ENCODE measurements around the gene EED. TPM values are rescaled to one million over a fixed set of nuclear protein-coding genes. Genes with fewer than 3 reads are reported as not detected.
A peak's percentile ranks its signal among the peaks of the same experiment; 100 is the strongest.

The EED gene
- total RNA-seq, 2 experiments from 2014 or later, result 90.3 to 127 TPM

GRCh38 chr11:86247608-86248007, 3.1 kb downstream of the EED start:
- peak overlapping the region; percentile 80 for H3K27ac Mint-ChIP-seq
- POLR2A ChIA-PET, result interaction anchor here (0.8 kb wide), 1 partner anchor 55 kb away, joined by 3 read pairs; the partner anchor contains the start of gene HIKESHI

GRCh38 chr11:86248609-86249008, 4.1 kb downstream of the EED start:
- H3K9me3 Mint-ChIP-seq (ENCODE audit: low read depth), result no peaks in the 10 kb centered on the region
- H3K4me1 Mint-ChIP-seq, result peaks cover 53% of the 10 kb centered on the region
- H3K27ac Mint-ChIP-seq, result peak overlapping the region; percentile 80
- intact Hi-C loops (cut with DNase I, micrococcal nuclease), result loop anchor here in 1 of 2 experiments (2.0 to 10.0 kb wide), 2 partner anchors 44 to 584 kb away; partner anchors contain the start of gene CREBZF
- H3K27me3 Mint-ChIP-seq, result no peaks in the 10 kb centered on the region
- H3K4me3 Mint-ChIP-seq, result no peak overlapping the region
- ChIA-PET POLR2A (interaction anchor here (1.0 to 1.1 kb wide), 2 partner anchors 13 to 205 kb away, joined by 3 to 4 read pairs; no protein-coding TSS in a partner anchor), CTCF (interaction anchor here (1.4 to 1.6 kb wide), 2 partner anchors 54 to 207 kb away, joined by 4 to 5 read pairs; no protein-coding TSS in a partner anchor)
- no peak for ATAC-seq
- DNase-seq, result peak; percentile 63
- H3K36me3 Mint-ChIP-seq (ENCODE audit: low read depth), result peaks cover 55% of the 10 kb centered on the region

More at GRCh38 chr11:86247608-86248007, 3.1 kb downstream of the EED start:
- no peak for ATAC-seq
- intact Hi-C loops (cut with DNase I, micrococcal nuclease), result loop anchor here in 1 of 2 experiments (2.0 to 10.0 kb wide), 2 partner anchors 45 to 583 kb away; partner anchors contain the start of gene CREBZF
- no peaks in the 10 kb centered on the region for H3K27me3 Mint-ChIP-seq
- H3K36me3 Mint-ChIP-seq (ENCODE audit: low read depth), result peaks cover 49% of the 10 kb centered on the region
- CTCF ChIA-PET, result interaction anchor here (1.6 kb wide), 1 partner anchor 206 kb away, joined by 4 read pairs; no protein-coding TSS in a partner anchor
- DNase-seq, result no peak
- peaks cover 48% of the 10 kb centered on the region for H3K4me1 Mint-ChIP-seq
- H3K9me3 Mint-ChIP-seq (ENCODE audit: low read depth), result no peaks in the 10 kb centered on the region
- H3K4me3 Mint-ChIP-seq, result no peak overlapping the region

- ChIA-PET CTCF (interaction anchor here (0.7 to 1.6 kb wide), 6 partner anchors 13 to 219 kb away, joined by 3 to 5 read pairs (median 4); no protein-coding TSS in a partner anchor), POLR2A (interaction anchor here (0.6 to 1.1 kb wide), 3 partner anchors 12 to 205 kb away, joined by 3 to 4 read pairs (median 3); no protein-coding TSS in a partner anchor)
- Mint-ChIP-seq H3K27ac (peak overlapping the region; percentile 63), H3K4me1 (peaks cover 55% of the 10 kb centered on the region), H3K4me3 (no peak overlapping the region), H3K27me3 (no peaks in the 10 kb centered on the region), H3K36me3 (ENCODE audit: low read depth) (peaks cover 57% of the 10 kb centered on the region), H3K9me3 (ENCODE audit: low read depth) (no peaks in the 10 kb centered on the region)
- intact Hi-C loops (cut with DNase I, micrococcal nuclease), result loop anchor here in 1 of 2 experiments (2.0 to 10.0 kb wide), 2 partner anchors 43 to 585 kb away; partner anchors contain the start of gene CREBZF
- no peak for ATAC-seq
- DNase-seq, result no peak
These were observed 5.0 kb downstream of the EED start for GRCh38 chr11:86249307-86250098.

- POLR2A ChIA-PET, result interaction anchor here (1.0 to 1.2 kb wide), 2 partner anchors 9 to 11 kb away, joined by 3 to 4 read pairs; no protein-coding TSS in a partner anchor
- DNase-seq, result no peak
- Mint-ChIP-seq H3K27ac (peak overlapping the region; percentile 81), H3K36me3 (ENCODE audit: low read depth) (peaks cover 67% of the 10 kb centered on the region), H3K4me3 (peak overlapping the region; percentile 56), H3K27me3 (no peaks in the 10 kb centered on the region), H3K4me1 (peaks cover 71% of the 10 kb centered on the region), H3K9me3 (ENCODE audit: low read depth) (no peaks in the 10 kb centered on the region)
- CTCF ChIA-PET, result interaction anchor here (0.8 to 1.9 kb wide), 5 partner anchors 10 to 237 kb away, joined by 3 to 8 read pairs (median 4); no protein-coding TSS in a partner anchor
- intact Hi-C loops (cut with DNase I, micrococcal nuclease), result no loop called here
- ATAC-seq, result peak; percentile 68
These were observed 6.8 kb downstream of the EED start for GRCh38 chr11:86251345-86251744.

GRCh38 chr11:86255896-86256295, 11.3 kb downstream of the EED start:
- H3K4me3 Mint-ChIP-seq, result no peak overlapping the region
- H3K9me3 Mint-ChIP-seq (ENCODE audit: low read depth), result no peaks in the 10 kb centered on the region
- H3K27ac Mint-ChIP-seq, result peak overlapping the region; percentile 72
- no peak for DNase-seq
- ChIA-PET POLR2A (no interaction called here), CTCF (interaction anchor here (0.7 to 1.2 kb wide), 3 partner anchors 11 to 214 kb away, joined by 3 read pairs; no protein-coding TSS in a partner anchor)
- peak; percentile 54 for ATAC-seq
- H3K27me3 Mint-ChIP-seq, result no peaks in the 10 kb centered on the region
- H3K36me3 Mint-ChIP-seq (ENCODE audit: low read depth), result peaks cover 65% of the 10 kb centered on the region
- peaks cover 53% of the 10 kb centered on the region for H3K4me1 Mint-ChIP-seq
- intact Hi-C loops (cut with DNase I, micrococcal nuclease), result loop anchor here in 1 of 2 experiments (1.0 kb wide), 1 partner anchor 31 kb away; no protein-coding TSS in a partner anchor

- POLR2A ChIA-PET, result no interaction called here
- peak; percentile 53 for ATAC-seq
- no peak for DNase-seq
- CTCF ChIA-PET, result interaction anchor here (0.7 kb wide), 1 partner anchor 214 kb away, joined by 3 read pairs; no protein-coding TSS in a partner anchor
- intact Hi-C loops (cut with DNase I, micrococcal nuclease), result loop anchor here in 1 of 2 experiments (1.0 kb wide), 1 partner anchor 31 kb away; no protein-coding TSS in a partner anchor
- H3K27ac Mint-ChIP-seq, result peak overlapping the region; percentile 58
- peaks cover 65% of the 10 kb centered on the region for H3K36me3 Mint-ChIP-seq (ENCODE audit: low read depth)
- H3K4me1 Mint-ChIP-seq, result peaks cover 54% of the 10 kb centered on the region
- no peaks in the 10 kb centered on the region for H3K9me3 Mint-ChIP-seq (ENCODE audit: low read depth)
- no peak overlapping the region for H3K4me3 Mint-ChIP-seq
- no peaks in the 10 kb centered on the region for H3K27me3 Mint-ChIP-seq
These were observed 12.1 kb downstream of the EED start for GRCh38 chr11:86256608-86257007.

GRCh38 chr11:86257446-86257845, 12.9 kb downstream of the EED start:
- Mint-ChIP-seq H3K27me3 (no peaks in the 10 kb centered on the region), H3K9me3 (ENCODE audit: low read depth) (no peaks in the 10 kb centered on the region), H3K27ac (peak overlapping the region; percentile 43), H3K4me3 (no peak overlapping the region), H3K4me1 (peaks cover 51% of the 10 kb centered on the region), H3K36me3 (ENCODE audit: low read depth) (peaks cover 64% of the 10 kb centered on the region)
- DNase-seq (no peak), ATAC-seq (no peak)
- intact Hi-C loops (cut with DNase I, micrococcal nuclease), result no loop called here
- ChIA-PET CTCF (interaction anchor here (1.9 kb wide), 1 partner anchor 11 kb away, joined by 6 read pairs; no protein-coding TSS in a partner anchor), POLR2A (interaction anchor here (0.6 to 0.7 kb wide), 2 partner anchors 18 to 248 kb away, joined by 4 to 9 read pairs; no protein-coding TSS in a partner anchor)

- H3K4me3 Mint-ChIP-seq, result no peak overlapping the region
- no peak overlapping the region for H3K27ac Mint-ChIP-seq
- no peaks in the 10 kb centered on the region for H3K27me3 Mint-ChIP-seq
- ChIA-PET CTCF (interaction anchor here (0.8 to 1.8 kb wide), 6 partner anchors 15 to 291 kb away, joined by 3 to 5 read pairs (median 3); no protein-coding TSS in a partner anchor), POLR2A (interaction anchor here (0.8 to 1.2 kb wide), 3 partner anchors 8 to 15 kb away, joined by 3 to 4 read pairs (median 3); partner anchors contain the start of gene EED)
- DNase-seq (no peak), ATAC-seq (no peak)
- no peaks in the 10 kb centered on the region for H3K9me3 Mint-ChIP-seq (ENCODE audit: low read depth)
- peaks cover 74% of the 10 kb centered on the region for H3K36me3 Mint-ChIP-seq (ENCODE audit: low read depth)
- intact Hi-C loops (cut with DNase I, micrococcal nuclease), result no loop called here
- peaks cover 54% of the 10 kb centered on the region for H3K4me1 Mint-ChIP-seq
These were observed 15.2 kb downstream of the EED start for GRCh38 chr11:86259730-86260129.

GRCh38 chr11:86261328-86261727, 16.8 kb downstream of the EED start:
- Mint-ChIP-seq H3K27me3 (no peaks in the 10 kb centered on the region), H3K4me3 (no peak overlapping the region), H3K4me1 (peaks cover 47% of the 10 kb centered on the region), H3K9me3 (ENCODE audit: low read depth) (no peaks in the 10 kb centered on the region), H3K36me3 (ENCODE audit: low read depth) (peaks cover 69% of the 10 kb centered on the region), H3K27ac (no peak overlapping the region)
- DNase-seq (no peak), ATAC-seq (peak; percentile 39)
- POLR2A ChIA-PET, result interaction anchor here (1.1 kb wide), 1 partner anchor 12 kb away, joined by 3 read pairs; no protein-coding TSS in a partner anchor
- CTCF ChIA-PET, result interaction anchor here (0.8 to 2.5 kb wide), 6 partner anchors 9 to 250 kb away, joined by 3 to 8 read pairs (median 4); no protein-coding TSS in a partner anchor
- intact Hi-C loops (cut with DNase I, micrococcal nuclease), result no loop called here

- no peaks in the 10 kb centered on the region for H3K9me3 Mint-ChIP-seq (ENCODE audit: low read depth)
- peaks cover 39% of the 10 kb centered on the region for H3K4me1 Mint-ChIP-seq
- H3K27ac Mint-ChIP-seq, result peak overlapping the region; percentile 20
- ATAC-seq, result no peak
- H3K27me3 Mint-ChIP-seq, result no peaks in the 10 kb centered on the region
- POLR2A ChIA-PET, result interaction anchor here (0.6 to 0.9 kb wide), 3 partner anchors 8 to 52 kb away, joined by 3 to 4 read pairs (median 3); no protein-coding TSS in a partner anchor
- H3K4me3 Mint-ChIP-seq, result no peak overlapping the region
- DNase-seq, result no peak
- CTCF ChIA-PET, result interaction anchor here (0.6 to 2.5 kb wide), 4 partner anchors 11 to 13 kb away, joined by 3 to 8 read pairs (median 5); no protein-coding TSS in a partner anchor
- intact Hi-C loops (cut with DNase I, micrococcal nuclease), result no loop called here
- peaks cover 58% of the 10 kb centered on the region for H3K36me3 Mint-ChIP-seq (ENCODE audit: low read depth)
These were observed 17.8 kb downstream of the EED start for GRCh38 chr11:86262387-86262786.

- POLR2A ChIA-PET, result no interaction called here
- no peak overlapping the region for H3K4me3 Mint-ChIP-seq
- H3K27ac Mint-ChIP-seq, result no peak overlapping the region
- CTCF ChIA-PET, result interaction anchor here (1.4 kb wide), 1 partner anchor 17 kb away, joined by 4 read pairs; no protein-coding TSS in a partner anchor
- H3K27me3 Mint-ChIP-seq, result no peaks in the 10 kb centered on the region
- no peaks in the 10 kb centered on the region for H3K9me3 Mint-ChIP-seq (ENCODE audit: low read depth)
- peaks cover 40% of the 10 kb centered on the region for H3K4me1 Mint-ChIP-seq
- DNase-seq (no peak), ATAC-seq (no peak)
- peaks cover 62% of the 10 kb centered on the region for H3K36me3 Mint-ChIP-seq (ENCODE audit: low read depth)
- intact Hi-C loops (cut with DNase I, micrococcal nuclease), result no loop called here
These were observed 20.1 kb downstream of the EED start for GRCh38 chr11:86264649-86265048.

Measured in activated CD4-positive, alpha-beta T cell treated with anti-CD3 and anti-CD28 coated beads for 36 hours (primary cell).